GM18519 (cell line): ENCODE data around the gene NAA38.
A peak's percentile ranks its signal among the peaks of the same experiment; 100 is the strongest.

Experiments
- ATAC-seq: cut with Tn5 transposase; IDR thresholded peaks from one replicate; pipeline ENCODE4 v1.9.1; 2021; ENCODE audit warnings: mild to moderate bottlenecking, moderate library complexity; ENCODE audit not compliant: unreplicated experiment, low FRiP score

NAA38 gene, protein sequence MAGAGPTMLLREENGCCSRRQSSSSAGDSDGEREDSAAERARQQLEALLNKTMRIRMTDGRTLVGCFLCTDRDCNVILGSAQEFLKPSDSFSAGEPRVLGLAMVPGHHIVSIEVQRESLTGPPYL

DNA sequence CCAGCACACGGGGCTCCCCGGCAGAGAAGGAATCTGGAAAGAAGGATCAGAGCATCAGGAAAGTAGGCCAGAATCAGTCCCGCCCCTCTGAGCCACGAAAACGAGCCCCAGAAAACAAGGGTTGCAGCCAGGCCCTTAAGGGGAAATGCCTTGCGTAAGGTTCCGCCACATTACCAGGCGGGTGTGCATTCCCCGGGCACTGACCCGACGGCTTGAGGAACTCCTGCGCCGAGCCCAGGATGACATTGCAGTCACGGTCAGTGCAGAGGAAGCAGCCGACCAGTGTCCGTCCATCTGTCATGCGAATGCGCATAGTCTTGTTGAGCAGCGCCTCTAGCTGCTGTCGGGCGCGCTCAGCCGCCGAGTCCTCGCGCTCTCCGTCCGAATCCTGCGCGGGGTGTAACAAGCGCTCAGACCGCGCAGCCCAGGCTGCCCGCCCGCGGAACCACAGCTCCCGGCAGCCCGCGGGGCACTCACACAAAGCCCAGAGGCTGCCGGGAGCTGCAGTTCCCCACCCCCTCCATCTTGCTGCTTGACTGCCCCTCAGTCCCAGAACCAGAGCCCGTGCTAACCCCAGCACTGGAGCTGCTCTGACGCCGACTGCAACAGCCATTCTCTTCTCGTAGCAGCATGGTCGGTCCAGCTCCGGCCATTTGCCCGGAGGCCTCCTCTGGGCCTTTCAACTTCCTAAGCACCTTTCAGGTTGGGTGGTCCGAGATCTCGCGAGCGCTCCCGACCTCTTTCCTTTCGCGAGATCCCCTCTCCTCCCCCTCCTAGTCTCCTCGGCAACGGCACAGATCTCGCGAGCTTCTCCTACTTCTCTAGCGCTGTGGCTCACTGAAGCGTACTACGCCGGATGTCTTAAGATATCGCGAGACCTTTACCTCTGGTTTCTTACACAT, at the start of gene NAA38:
NAA38 (minus strand) TSS at position 749 of the 902 bp plus-strand sequence; CDS start at position 653, 96 bp downstream.
- peak; percentile 56 for ATAC-seq

DNA sequence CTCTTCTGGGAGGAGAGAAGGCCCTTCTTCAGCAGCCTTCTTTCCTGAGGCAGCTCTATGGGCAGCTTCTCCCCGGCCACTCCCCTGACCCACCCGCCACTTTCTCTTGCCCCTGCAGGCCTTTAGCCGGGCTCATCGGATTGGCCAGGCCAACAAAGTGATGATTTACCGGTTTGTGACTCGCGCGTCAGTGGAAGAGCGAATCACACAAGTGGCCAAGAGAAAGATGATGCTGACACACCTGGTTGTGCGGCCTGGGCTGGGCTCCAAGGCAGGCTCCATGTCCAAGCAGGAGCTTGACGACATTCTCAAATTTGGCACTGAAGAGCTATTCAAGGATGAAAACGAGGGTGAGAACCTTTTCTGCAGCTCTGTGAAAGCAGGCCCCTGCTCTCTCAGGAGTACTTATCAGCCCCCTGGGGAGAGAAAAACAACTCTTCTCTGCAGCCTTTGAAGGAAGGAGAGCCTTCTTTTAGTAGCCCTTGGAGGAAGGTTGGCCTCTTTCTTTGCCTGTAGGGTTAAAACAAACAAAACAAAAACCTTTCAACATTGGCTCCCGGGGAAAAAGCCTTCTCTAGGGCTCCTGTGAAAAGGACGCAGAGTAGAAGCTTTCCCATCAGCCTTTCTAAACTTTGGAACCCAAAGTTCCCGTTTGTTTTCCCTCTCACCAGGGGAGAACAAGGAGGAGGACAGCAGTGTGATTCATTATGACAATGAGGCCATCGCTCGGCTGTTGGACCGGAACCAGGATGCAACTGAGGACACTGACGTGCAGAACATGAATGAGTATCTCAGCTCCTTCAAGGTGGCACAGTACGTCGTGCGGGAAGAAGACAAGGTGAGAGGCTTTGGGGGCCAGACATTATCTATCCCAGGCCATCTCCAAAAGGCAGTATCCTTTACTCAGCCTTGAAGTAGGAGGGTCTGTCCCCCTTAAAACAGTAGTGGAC, 46.1 kb upstream of the NAA38 start:
- ATAC-seq: no peak

DNA sequence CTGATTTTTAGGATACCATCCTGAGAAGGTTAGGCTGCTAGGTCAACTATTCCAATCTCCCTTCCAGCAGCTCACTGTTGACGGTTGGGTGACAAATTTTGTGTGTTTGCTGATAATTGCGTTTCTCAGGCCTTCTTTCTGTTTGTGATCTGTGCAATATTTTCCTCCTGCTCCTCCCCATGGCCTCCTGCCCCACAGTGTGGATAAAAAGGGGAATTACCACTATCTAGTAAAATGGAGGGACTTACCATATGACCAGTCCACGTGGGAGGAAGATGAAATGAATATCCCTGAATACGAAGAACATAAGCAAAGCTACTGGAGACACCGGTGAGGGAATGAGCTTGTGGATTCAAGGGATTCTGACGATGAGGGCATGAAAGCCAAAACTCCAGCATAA, 40.4 kb upstream of the NAA38 start:
- ATAC-seq: no peak

DNA sequence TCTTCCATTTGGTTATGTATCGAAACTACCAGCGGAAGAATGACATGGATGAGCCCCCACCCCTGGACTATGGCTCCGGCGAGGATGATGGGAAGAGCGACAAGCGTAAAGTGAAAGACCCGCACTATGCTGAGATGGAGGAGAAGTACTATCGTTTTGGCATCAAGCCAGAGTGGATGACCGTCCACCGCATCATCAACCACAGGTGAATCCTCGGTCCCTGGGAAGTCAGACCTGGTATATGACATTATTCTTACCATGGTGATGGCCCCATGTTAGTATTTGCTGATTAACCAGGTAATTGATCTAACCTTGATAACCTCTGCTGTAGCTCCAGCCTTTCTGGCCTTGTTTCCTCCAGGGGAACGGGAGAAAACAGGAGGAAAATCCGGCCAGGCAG, 39.7 kb upstream of the NAA38 start:
- no peak for ATAC-seq

DNA sequence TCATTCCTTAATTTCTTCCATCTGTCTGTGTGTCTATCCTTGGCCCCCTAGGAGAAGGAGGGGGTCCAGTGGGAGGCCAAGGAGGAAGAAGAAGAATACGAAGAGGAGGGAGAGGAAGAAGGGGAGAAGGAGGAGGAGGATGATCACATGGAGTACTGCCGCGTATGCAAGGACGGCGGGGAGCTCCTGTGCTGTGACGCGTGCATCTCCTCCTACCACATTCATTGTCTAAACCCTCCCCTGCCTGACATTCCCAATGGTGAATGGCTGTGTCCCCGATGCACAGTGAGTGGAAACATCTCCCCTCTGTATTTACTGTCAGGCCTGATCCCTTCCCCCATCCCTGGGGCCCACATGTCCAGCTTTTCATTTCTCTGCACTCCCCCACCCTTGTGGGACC, 37.5 kb upstream of the NAA38 start:
- ATAC-seq: no peak

DNA sequence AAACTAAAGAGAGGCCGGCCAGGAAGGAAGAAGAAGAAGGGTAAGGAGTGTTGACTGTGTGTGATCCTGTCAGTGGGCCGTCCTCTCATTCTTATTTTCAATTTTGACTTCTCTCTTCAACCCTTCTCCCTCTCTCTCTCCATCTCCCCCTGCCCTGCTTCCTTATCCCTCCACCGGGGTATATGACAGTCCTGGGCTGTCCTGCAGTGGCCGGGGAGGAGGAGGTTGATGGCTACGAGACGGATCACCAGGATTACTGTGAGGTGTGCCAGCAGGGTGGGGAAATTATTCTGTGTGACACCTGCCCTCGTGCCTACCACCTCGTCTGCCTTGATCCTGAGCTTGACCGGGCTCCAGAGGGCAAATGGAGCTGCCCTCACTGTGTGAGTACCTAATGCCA, 36.9 kb upstream of the NAA38 start:
- no peak for ATAC-seq

DNA sequence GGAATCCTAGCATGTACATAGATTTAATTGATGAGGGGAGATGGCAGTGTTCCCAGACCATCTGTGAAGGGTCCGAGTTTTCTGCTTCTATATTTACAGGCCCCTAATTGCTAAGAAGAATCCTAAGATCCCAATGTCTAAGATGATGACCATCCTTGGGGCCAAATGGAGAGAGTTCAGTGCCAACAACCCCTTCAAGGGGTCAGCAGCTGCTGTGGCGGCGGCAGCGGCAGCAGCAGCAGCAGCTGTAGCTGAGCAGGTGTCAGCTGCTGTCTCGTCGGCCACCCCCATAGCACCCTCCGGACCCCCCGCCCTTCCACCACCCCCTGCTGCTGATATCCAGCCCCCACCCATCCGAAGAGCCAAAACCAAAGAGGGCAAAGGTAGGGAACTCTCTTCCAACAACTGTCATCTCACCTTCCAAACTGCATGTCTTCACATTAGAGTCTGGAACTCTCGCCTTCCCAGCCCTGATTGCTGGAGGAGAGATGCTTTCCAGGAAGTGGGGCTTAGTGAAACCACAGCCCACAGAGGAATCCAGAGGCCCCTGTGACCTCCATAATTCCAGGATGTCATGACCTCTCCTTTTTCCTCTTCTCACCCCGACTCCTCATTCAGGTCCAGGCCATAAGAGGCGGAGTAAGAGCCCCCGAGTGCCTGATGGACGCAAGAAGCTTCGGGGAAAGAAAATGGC, 36.0 kb upstream of the NAA38 start:
- no peak for ATAC-seq

DNA sequence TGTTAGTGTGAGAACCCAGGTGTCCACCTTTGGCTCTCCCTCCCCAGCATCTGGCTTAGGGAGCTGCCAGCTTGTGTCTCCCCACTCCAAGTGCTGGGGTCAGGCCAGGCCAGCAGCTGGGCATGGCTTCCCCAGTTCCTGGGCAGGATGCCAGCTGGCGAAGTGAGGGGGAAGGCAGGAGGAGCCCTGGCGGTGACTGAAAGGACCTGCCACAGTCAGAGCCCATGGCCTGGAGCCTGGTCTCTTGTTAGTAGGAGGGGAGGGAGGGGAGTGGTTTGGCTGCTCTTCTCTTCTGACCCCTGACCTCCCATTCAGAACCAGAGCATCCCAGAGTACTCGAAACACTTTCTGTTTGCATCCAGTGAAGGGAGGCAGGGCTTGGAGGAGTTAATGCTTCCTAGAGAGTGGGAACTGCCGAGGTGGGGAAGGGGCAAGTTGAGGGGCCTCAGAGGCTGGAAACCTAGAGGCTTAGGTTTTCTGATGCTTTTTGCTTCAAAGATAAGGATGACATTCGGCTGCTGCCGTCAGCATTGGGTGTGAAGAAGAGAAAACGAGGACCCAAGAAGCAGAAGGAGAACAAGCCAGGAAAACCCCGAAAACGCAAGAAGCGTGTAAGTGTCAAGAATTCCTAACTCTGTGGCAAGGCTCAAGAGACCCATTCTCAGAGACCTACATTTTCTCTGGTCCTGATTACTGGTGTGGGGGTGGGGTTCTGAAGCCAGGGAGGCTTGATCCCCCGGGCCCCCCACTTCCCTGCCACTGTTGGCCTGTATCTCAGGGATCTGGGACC, 32.0 kb upstream of the NAA38 start:
- no peak for ATAC-seq

DNA sequence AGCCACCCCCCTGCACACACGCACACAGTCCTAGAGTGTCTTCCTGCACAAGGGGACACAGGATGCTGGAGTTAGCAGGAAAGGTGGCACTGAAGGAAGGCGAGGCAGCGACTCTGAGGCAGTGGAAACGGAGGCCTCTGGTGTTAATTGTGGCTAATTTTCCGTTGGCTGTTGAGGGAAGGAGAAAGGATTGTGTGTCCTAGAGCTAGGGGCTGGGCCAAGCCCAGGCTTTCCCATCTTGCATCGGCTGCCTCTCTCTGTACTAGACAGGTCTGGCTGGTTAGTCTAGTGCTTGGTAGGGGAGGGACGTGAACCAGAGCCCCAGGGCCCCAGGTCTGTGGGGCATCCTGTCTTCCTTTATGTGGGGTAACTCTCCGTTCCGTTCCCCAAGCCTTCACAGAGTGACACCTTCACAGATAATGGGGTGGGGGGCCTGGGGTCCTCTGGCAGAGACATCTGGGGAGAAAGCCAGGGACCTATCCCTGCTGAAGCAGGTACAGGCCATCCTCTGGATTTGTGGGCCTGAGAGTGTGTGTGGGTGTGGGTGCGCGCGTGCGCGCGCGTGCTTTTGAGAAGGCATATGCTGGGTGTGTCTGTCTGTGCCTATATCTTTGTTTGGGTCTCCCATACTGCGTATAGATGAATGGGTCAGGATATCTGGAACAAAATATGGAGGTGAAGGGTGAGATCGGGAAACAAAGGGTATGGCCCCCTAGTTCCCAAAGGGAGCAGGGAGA, 31.0 kb upstream of the NAA38 start, which contains the start of gene CHD3:
CHD3 (plus strand) TSS at position 606 of the 737 bp plus-strand sequence. CDS start 212 bp downstream, outside the sequence.
- ATAC-seq: no peak

DNA sequence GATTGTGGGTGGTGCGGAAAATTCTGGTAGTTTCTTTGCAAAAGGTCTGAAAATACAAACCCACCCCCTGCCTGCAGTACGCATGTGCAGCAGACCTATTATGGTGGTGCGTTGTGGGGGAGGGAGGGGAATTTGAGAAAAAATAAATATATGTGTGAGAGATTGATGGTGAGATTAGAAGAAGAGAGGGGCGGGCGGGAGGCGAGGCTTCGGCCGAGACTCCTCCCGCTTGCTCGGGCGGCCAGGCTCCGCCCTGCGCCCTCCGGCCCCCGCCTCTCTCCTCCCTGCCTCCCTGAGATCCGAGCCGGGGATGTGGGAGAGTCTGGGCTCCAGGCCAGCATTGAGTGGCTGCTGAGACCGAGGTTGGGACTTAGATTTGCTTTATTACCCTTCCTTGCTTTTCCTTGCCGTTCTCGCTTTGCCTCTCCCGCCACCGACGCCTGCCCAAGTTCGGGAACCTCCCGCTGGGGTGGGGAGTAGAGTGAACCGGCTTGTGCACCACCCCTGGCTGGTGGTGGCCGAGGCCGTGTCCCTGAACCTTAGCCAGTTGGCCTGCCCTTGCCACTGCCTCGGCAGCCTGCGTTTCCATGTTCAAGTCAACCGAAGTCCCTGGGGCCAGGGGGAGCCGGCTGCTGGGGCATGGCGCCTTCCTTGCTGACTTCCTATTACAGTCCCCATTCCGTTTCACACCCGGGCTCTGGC, 30.3 kb upstream of the NAA38 start:
- ATAC-seq: no peak

DNA sequence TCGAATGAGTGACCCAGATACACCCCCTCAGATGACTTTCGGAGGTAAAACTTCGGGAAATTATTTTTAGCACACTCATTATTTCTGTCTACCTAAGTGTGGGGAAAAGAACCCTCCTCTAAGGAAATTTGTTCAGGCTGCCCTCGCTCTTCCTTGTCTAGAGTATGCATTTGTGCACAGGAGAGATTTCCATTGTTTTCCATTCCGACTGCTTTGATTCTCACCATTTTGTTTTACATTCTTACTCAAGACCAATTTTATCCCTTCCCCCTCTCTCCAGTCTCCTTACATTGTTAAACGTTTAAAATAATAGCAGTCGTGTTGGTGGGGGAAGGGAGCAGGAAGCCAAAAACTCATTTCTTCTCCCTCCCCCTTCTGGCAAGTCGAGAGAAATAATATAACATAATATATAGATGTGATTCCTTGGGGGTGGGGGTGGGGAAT, 29.7 kb upstream of the NAA38 start:
- ATAC-seq: no peak

DNA sequence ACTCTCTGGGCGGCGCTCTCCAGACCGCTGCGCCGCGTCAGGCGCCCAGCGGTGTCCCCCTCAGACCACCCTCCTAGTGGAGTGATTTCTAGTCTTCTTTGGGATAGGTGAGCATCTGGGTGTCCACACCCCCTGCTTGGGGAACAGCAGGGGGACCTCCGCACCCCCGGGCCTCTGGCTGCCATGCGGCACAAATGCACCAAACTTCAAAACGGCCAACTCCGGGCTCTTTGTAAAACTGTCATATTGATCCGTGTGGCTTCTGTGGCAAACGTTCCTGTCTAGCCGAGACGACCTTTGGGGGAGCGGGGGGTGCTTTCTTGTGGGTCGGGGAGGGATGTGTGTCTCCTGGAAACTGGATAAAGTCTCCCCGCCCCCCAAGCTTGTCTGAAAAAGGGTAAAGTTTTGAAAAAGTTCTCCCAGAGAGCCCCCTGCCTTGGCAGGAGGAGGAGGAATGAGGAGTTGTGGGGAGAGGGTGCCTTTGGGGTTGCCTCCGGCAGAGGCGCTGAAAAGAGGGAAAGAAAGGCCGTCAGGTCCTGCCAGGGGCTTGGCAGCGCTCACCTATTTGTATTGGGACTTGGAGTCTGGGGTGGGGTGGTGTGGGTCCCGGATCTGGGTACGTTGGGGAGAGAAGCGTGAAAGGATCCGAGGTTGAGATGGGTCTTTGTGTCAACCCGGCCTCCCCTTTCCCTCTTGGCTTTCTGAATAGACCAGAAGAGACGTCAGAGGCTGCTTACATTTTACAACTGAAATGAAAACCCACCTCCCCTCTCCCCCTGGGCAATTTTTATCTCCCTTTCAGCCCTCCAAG, 29.1 kb upstream of the NAA38 start:
- no peak for ATAC-seq

DNA sequence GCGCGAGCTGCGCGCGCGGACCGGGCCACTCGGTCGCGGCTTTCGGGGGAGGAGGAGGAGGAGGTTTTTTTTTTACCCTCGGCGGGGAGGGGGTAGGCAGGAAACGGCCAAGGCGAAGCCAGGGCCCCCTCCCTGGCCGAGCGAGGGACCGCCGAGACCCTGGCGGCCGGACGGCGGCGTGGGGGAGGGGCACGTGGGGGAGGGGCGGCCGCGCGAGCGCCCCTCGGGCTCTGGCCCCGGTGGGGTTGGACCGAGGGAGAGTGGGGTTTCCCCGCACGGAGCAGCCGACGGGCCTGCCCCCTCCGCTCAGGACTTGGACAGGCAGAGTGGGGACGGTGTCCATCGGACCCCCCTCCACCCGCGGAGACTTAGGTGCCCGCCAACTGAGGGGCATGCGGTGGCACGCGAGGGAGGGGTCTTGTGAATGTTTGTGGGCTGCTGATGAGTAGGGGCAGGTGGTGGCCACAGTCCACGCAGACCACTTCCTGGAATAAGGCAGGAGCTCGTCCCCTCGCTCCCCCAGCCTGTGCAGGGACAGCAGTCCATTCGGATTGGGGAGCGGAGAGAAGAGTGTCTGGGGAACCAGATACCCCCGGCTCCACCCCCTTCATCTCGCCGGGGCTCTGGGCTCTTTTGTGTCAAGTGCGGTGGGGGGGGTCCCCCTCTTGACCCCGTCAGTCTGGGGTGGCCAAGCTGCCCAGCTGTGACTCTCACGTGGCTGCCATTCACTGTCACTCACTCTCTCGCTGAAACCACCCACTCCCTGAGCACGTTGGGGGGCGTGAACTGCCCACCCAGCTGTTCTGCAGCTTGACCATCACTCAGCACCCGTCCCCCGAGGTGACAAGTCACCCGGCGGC, 28.2 kb upstream of the NAA38 start:
- ATAC-seq: no peak

DNA sequence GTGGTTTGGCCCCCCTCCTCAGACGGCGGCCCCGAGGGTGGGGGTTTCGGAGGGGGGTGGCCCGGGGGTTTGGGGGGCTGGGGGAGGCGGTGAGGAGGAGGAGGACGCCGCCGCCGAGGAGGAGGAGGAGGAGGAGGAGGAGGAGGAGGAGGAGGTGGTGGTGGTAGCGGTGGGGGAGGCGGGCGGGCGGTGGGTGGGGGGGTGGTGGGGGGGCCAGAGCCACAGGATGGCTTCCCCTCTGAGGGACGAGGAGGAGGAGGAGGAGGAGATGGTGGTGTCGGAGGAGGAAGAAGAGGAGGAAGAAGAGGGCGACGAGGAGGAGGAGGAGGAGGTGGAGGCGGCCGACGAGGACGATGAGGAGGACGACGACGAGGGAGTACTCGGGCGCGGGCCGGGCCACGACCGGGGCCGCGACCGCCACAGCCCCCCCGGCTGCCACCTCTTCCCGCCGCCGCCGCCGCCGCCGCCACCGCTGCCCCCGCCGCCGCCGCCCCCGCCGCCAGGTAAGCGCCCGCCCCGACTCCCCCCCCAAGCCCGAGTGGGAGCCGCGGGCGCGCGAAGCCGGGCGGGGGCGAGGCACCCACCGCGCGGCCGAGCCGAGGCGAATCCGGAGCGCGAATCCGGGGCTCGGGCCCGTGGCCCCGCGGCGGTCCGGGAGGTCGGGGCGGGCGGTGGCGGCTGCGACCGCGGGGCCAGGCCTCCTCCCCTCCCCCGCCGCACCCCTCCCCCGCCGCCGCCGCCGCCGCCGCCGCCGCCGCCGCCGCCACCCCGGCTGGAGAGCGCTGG, 27.4 kb upstream of the NAA38 start:
- no peak for ATAC-seq

DNA sequence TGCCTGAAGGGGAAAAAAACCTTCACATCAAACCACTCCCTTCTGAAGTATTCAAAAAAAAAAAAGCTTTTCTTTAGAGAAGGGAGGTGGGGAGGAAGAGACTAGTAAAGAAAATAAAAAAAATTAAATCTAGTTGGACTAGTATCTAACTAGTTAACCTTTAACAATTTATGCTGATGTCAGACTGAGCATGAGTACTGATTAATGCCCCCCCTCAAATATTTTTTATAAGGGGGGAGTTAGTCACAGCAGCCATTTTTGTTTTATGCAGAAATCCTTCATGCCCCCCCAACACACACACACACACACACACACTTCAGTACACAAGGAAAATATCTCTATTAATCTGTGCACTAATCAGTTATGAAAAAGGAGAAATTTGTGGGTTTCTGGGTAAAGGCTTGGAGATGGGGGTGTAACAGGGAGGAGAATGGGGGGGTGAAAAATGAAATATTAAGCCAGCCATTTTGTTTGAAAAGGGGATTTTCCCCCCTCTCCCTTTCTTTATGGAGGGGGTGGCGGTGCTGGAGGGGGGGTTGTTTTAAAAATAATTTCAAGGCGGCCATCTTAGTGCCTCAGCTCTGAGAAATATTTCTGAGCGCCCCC, 26.5 kb upstream of the NAA38 start:
- no peak for ATAC-seq
